ENCODE data around the gene PRKCE.
"Not testable (repeated sequence)": the region's sequence is repeated elsewhere in the genome, so short reads cannot be mapped to it uniquely, and the experiment has no call there.

PRKCE gene

DNA sequence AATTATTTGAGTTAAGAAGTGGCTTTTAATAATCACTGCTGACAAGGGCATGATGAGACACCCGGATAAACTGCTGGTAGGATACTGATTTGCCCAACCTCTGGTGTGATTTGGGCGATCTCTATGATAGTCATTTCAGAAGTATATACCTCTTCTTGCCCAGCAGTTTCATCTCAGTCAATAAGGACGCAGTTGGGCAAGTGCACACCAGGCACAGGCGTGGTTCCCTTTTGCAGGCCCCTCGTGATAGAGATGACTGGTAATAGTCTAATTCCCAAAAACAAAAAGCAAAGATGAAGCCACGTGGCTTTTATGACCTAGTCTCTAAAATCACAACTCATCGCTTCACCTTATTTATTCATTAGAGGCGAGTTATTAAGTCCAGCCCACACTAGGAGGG, 246.4 kb downstream of the PRKCE start:
- DNase-seq: no peak

DNA sequence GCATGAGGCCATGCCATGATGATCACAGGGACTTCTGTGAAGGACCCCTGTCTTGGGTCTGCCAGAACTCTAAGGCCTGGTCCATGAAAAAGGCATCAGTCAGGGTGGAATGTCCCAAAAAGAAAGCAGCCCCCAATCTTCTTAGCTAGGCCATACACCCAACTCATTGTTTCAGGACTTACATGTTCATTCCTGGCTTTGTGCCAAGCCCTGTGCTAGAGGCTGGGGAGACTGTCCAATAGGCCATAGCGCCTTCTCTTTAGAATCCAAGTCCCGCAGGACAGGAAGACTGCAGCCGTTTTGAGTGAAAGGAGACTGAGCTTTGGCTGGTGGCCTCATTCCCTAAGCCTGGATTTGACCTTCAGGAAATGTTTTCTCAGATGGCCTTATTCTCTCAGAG, 247.3 kb downstream of the PRKCE start:
- peak; percentile 15 for DNase-seq

DNA sequence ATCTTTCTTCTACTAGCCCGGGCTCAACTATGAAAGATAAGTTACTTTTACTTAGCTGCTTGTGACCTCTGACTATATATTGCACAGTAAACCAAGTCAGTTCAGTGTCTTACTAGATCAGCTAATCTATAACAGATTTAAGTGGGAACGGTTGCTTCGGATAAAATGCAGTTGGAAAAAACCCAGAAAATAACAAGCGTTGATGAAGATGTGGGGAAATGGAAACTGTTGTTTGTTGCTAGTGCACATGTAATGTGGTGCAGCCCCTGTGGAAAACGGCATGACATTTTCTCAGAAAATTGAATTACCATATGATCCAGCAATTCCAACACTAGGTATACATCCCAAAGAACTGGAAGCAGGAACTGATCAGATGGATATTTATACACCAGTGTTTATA, 248.5 kb downstream of the PRKCE start:
- no peak for DNase-seq

DNA sequence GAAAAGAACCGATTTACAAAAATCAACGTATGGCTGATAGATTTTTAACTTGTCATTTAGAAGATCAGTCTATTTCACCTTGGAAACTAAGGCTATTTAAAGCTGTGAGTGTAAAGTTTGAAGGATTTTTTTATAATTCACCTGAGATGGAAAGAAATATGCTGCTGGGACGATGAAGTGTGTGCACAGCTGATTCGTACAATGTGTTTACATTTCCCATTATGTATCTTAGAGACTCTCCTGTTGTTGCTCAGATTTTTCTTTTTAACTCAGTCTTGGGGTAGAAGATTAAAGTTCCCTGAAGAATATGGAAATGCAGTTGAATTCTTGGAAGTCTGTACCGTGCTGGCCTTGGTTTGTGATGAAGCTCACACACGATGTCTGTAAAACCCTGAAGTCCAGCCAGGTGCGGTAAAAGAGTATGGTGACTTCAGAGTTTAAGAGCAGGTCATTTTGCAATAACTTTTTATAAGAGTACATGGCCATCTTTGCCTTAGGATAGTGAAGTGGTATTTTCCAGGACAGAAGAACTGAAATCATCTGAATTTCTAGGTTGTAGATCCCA, 250.1 kb downstream of the PRKCE start:
- no peak for DNase-seq

DNA sequence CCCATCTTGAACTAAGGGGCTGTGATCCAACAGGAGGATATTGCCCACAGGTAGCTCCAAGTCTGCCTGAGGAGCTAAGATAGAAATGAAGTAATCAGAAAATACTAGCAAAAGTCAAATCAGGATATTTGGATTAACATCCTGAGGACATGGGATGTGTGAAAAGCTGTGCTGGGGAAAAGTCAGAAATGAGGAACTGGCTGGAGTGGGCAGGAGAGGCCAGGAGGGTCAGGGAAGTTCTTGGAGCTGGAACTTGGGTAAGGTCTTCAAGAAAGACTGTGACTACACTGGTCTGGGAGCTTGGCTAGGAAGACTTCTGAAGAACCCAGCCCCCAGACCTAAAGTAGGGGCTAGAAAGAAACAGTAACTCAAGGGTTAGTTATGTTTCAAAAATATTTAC, 250.9 kb downstream of the PRKCE start:
- no peak for DNase-seq

DNA sequence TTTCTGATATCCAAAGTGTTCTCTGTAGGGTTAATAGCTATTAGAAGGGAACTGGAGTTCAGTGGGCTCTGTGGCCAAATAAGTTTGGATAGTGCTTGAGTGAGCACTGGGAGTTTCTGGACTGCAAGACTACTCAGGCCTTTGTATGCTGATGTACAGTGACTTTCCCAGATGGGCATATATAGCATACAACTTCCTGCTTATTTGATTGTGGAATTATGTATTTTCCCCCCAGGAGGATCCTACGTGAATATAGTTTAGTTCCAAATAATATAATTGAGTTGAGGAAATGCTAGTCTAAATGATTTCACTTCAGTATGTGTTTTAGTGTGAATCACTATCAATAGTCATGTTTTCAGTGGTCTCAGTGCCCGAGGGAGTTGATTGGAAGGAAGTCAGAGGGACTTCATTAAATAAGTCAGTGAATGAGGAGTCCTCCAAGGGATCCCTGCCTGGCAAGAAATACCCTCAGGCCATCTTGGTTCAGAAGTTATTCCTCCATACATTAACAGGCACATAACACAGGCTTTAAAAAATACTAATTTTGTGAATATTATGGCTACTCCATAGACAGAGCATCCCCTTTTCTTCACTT, 251.4 kb downstream of the PRKCE start:
- DNase-seq: no peak

DNA sequence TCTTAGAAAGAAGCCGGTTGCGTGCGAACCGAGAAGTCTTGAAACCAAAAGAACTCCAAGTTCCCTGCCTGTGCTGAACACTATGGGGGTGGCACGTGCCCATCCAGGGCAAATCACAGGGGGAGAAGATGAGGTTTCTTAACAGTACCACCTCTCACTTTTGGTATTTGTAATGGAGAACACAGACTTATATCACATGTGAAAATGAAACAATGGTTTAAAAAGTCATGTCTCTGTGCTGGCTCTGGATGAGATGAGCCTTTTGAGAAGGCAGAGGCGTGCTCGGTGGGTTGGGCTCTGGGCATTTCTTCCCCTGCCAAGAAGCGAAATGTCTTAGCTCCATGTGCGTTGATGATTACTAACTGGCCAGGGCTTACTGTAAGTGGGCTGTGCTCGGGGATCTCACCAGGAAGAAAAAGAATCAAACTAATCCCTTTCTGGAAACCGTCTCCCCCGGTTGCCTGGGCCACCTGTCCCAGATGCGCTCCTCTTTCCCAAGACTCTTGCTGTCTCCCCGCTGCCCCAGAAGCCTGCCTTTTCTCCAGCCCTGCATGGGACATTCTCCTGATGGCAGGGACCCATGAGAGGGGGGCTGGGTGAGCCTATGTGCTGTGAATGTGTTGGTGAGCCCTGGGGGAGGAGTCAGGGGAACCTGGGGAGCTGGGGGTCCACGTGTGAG, 252.9 kb downstream of the PRKCE start:
- DNase-seq: no peak

DNA sequence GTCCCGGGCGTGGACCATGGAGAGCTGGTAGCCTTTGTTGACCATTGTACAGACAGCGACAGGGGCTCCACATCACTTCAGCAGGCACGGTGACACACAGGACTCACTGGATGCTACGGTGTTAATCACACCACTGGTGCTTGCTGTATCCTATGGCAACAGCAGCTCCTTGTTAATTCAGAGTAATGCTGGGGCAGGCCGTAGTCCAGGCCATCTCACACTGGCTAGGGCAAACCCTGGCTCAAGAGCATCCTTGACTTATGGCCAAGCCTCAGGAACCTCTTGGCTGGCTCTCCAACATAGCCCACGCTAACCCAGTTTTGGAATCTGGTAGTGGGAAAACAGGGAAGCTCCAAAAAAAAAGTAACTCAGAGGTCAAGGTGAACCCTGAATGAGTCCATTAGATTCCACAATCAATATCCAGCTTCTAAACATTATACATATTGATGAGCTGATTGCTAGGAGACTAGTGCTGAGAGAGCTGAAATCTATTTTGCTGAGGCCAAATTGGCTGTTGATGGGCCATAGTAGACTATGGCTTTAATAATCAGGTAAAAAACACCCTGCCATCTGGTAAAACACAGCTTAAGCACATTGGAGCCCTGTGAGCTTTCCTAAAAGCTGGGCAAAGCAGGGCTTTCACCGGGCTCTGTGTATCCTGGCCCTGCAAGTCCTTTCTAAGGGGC, 253.6 kb downstream of the PRKCE start:
- DNase-seq: peak; percentile 63

DNA sequence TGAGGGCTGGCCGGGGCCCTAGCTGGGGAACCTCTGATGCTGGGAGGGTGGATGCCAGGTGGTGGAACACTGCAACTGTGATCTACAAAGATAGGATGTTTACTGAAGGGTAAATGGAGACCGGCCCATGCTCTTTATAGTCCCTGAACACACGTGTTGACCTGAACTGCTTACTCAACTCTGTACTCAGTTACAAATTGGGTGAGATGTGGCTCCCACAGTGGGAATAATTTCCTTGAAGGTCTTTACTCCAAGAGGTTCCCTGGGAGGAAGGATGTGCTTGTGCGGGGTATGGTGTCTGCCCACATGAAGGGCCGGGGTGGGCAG, 254.1 kb downstream of the PRKCE start:
- DNase-seq: peak; percentile 80

DNA sequence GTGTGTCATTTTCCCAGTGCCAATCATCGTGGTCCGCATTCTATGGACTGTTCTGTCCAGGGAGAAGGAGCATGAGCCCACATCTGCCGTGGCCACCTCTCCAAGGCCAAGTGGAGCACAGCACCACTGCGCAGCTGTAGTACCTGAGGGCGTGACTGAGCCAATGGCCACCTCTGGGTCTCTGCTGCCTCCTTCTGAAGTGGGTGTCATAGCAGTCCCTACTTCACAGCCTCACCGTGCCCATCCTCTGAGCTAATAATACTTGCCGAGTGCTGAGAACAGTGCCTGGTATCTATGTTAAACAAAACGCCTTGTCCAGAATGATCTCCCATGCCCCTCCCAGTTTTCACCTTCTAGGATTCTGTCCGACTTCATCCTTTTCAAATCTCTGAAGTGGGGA, 256.1 kb downstream of the PRKCE start:
- no peak for DNase-seq

DNA sequence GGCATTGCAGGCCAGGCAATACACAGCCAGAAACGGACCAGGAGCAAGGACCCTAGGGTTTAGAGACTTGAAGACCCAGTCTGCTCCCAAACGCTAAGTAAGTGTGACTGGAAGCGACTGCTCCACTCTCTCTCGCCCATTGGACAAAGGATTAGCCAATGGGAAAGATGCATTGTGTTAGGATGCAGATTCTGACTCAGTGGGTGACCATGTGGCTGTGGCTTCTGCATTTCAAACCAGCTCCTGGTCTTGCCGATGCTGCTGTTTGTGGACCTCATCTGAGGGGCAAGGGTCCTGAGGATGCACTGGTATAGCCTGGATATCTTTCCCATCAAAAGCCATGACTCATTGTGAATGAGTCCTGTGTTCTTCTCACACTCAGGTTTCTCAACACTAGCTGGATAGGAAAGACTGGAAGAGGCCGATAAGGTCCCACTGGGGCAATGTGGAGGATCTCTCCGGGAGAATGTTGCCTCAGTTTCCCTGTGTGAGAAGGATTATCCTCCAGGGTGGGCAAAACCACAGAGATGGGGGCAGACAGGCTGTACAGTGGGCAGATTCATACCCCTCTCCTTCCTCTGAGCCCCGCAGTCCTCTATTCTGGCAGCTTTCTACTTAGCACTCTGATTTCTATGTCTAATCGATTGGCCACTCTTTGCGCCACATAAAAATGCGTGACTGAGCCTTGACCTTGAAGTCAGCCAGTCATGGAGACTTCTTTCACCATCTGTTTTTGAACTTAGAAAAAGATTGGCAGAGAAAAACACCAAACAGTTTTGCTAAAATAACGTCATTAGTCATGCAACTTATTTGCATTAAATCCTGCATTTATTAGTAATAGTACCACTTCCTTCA, 257.1 kb downstream of the PRKCE start:
- DNase-seq: no peak

DNA sequence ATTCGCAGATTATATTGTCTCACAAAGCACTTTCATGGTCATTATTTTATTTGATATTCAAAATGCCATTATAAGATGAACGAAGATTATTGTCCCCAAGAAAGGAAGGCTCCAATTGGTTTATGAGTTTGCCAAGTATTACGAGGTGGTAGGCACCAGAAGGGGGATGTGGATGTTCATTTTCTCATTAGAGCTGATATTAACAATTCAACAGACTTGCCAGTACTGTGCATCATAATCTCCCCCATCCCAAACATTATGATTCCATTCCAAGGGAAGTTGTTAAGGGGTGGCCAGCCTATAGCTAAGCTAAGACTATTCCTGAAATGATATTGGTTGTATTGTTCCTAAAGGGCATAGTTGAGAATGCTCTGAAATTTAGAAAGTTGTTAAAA, 257.7 kb downstream of the PRKCE start:
- DNase-seq: no peak

DNA sequence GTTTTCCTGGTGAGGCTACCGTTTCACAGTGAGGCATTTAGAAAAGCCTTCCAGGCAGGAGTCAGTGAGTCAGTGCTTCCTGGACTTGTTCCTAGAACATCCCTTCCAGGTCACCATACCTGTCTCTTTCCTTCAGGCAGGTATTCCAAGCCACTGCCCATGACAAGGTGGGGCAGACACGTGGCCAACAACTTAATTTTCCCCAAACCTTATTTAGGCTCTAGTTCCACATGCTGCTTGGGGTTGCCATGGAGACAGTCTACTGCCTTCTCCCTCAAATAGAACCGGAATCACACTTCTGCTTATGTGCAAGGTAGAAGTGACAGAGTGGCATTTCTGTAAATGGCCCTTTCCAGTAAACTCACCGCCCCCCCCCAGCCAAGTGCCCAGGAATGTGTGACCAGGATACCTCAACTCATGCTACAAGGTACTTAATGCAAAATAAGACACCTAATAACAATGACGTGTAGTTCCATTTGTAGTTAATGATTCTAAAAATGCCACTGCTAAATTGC, 258.3 kb downstream of the PRKCE start:
- DNase-seq: peak; percentile 27

DNA sequence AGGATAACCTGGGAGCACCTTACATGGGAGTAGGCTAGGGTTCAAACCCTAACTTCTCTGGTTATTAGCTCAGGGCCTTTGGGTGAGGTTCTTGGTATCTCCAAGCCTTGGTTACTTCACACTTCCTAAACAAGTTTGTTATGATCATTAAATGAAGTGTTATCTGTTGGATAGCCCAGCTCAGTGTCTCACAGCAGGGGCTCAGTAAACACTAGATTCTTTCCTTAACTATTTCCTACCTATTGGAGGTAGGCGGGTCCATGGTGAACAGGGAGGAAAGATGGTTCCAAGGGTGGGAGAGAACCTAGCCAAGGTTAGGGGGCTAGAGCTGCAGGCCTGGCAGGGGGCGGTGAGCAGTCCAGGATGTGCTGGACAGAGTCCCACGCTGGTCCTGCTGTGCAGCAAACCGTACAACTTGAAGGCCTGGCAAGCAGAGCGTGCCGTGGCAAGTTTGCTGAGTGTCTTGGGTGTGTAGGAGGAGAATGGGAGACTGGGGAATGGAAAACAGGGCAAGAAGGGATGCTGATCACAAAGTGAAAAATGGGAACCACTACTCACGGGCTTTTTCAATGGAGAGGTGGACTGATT, 259.1 kb downstream of the PRKCE start:
- DNase-seq: no peak

DNA sequence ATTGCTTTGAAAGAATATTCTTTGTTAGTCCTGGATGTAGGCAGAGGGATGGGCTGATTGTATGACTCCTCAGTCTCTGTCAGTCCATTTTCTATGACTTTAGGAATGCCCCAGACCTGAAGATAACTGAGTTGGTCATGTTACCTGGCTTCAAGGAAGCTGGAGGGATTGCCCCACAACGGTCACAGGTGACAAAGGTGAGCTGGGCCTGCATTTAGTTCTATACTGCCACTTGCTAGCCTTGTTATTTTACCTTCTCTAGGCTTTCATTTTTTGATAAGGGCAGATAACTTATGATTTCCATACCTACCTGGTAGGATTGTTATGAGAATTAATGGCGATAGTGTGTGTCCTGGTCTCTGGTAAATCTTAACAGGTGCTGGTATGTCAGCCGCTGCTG, 260.1 kb downstream of the PRKCE start:
- DNase-seq: no peak

DNA sequence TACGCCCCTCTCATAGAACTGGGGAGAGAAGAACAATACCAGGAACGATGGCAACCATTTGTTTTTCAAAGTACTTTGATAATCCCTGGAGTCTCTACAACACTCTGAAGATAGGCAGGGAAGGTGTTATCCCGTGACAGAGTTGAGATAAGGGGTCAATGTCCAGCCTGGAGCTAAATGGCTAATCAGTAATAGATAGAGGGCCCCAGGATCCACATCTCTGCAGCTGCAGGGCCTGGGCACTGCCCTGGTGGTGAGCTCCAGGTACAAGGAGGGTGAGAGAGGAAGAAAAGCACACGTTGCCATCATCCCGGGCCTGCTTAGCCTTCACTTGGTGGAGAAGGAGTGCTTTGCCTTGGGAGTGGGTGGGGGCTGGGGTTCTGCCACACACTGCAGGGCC, 260.6 kb downstream of the PRKCE start:
- no peak for DNase-seq

DNA sequence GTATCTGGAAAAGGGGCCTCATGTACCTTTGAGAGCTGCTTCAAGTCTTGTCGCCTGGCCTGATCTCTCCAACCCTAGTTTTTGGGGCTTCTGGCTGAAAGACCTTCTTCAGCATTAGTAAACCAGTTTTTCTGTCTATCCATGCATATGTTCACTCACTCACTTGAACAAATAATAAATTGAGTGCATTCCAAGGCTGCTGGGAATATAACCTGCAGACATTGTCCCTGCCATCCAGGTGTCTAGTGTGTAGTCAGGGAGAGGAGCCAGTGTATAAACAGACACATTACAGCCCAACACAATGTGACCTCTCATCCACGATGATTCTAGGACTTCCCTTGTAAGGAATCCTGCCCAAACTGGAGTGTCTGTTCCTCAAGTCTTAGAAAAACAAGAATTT, 262.1 kb downstream of the PRKCE start:
- peak; percentile 43 for DNase-seq

DNA sequence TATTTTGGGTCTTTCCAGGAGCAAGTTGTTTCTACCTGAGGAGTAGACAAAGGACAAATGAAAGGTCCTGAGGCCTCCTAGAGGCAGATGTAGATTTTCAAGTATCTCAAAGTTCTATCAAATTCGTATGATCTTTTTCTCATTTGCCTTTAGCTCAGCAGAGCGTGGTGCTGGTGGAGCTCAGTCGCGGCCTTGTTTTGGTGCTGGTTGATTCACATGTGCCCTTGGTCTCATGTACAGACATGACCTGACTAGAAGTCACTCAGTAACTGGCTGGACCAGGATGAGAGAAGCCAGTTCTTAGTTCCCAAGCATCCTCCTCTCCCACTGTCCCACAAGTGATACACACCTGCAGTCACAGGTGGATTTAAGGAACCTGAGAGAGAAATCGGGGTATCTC, 264.0 kb downstream of the PRKCE start:
- no peak for DNase-seq

DNA sequence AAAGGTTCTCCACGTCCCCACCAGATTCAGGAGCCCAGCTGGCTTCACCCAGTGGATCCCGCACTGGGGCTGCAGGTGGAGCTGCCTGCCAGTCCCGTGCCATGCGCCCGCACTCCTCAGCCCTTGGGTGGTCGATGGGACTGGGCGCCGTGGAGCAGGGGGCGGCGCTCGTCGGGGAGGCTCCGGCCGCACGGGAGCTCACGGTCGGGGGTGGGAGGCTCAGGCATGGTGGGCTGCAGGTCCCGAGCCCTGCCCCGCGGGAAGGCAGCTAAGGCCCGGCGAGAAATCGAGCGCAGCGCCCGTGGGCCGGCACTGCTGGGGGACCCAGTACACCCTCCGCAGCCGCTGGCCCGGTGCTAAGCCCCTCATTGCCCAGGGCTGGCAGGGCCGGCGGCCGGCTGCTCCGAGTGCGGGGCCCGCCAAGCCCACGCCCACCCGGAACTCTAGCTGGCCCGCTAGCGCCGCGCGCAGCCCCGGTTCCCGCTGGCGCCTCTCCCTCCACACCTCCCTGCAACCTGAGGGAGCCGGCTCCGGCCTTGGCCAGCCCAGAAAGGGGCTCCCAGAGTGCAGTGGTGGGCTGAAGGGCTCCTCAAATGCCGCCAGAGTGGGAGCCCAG, 266.2 kb downstream of the PRKCE start:
- not testable (repeated sequence) for DNase-seq

DNA sequence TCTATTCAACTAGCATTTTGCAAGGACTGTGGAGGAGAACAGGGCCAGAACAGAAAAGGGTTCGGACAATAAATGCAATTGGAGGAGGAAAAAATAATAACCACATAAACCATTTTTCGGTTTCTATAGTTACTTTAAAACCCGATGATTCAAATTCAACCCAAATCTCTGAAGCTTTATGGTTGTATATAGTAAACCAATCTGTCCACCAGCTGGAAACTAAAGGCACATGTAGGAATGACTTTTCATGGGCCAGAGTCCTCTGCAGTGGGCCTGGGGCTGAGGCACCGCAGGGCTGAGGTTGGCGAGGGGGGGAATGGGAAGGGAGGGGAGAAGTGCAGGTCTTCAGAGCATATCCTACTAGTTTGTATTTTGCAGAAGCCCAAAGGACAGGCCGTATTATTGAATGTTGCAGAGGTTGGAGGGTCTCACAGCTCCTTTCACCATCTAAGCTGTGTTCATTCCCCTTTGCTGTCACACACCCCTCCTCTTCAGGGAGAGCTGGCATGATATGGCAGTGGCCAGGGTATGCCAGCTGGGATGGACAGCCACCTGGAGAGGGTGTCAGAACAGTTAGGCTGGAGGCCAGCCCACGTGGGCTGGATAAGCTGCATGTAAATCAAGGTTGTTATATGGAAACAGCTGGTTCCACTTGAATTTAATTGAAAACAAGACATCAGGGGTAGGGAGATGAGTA, 267.1 kb downstream of the PRKCE start:
- DNase-seq: peak; percentile 51

DNA sequence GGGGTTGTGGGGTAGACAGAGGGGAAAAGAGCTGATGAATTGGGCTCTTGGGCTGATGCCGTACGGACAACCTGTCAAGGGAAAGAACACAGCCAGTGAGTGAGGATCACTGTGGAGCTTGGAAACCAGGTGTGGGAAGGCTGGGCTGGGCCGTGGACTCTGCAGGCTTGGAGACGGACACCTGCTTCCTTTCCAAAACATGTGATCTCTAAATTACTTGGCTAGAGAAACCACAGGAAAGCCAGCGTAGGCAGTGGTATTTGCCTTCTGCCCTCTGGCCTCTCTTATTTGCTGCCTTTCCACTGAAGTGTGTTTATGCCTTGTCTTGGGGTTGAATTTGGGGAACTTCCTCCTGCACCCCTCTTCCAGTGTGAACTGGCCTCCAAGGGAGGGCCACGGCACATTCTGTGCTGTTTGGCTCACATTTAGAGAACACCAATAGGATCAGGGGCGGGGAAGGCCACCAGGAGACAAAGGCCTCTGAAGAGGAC, 267.7 kb downstream of the PRKCE start:
- peak; percentile 65 for DNase-seq

Data from DMS53 (cell line).